ENCODE data around the gene TTC33.

DNA sequence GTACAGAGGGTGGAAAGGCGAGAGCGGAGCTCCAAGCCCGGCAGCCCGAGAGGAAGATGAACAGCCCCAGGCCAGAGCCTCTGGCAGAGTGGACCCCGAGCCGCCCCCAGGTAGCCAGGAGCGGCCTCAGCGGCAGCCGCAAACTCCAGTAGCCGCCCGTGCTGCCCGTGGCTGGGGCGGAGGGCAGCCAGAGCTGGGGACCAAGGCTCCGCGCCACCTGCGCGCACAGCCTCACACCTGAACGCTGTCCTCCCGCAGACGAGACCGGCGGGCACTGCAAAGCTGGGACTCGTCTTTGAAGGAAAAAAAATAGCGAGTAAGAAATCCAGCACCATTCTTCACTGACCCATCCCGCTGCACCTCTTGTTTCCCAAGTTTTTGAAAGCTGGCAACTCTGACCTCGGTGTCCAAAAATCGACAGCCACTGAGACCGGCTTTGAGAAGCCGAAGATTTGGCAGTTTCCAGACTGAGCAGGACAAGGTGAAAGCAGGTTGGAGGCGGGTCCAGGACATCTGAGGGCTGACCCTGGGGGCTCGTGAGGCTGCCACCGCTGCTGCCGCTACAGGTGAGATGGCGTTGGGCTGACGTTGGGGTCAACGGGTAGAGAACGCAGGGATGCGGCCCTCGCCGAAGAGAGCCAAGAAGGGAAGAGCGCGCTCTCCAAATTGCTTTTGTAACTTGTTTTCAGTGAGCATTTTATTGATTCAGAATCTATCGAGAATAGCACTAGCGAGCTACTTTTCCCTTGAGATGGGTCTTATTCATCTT is 75.7 kb downstream of the TTC33 start, which contains the start of gene PTGER4:
- TF ChIP-seq POLR2AphosphoS5 (IDR thresholded peaks at IDR 0.05; ENCODE audit: low read depth, low read length) (peak; percentile 80), SIN3A (IDR thresholded peaks at IDR 0.05; ENCODE audit: borderline replicate concordance, insufficient read depth, low read length) (no peak), FOXP2 (optimal IDR thresholded peaks at IDR 0.05; ENCODE audit: borderline replicate concordance, extremely low read depth, extremely low read length, insufficient read depth) (no peak), TAF1 (IDR thresholded peaks at IDR 0.05; ENCODE audit: borderline replicate concordance, insufficient read depth, low read length) (peak; percentile 56; the same call in 1 of the 2 replicates)
- TF ChIP-seq, protein P1, sequence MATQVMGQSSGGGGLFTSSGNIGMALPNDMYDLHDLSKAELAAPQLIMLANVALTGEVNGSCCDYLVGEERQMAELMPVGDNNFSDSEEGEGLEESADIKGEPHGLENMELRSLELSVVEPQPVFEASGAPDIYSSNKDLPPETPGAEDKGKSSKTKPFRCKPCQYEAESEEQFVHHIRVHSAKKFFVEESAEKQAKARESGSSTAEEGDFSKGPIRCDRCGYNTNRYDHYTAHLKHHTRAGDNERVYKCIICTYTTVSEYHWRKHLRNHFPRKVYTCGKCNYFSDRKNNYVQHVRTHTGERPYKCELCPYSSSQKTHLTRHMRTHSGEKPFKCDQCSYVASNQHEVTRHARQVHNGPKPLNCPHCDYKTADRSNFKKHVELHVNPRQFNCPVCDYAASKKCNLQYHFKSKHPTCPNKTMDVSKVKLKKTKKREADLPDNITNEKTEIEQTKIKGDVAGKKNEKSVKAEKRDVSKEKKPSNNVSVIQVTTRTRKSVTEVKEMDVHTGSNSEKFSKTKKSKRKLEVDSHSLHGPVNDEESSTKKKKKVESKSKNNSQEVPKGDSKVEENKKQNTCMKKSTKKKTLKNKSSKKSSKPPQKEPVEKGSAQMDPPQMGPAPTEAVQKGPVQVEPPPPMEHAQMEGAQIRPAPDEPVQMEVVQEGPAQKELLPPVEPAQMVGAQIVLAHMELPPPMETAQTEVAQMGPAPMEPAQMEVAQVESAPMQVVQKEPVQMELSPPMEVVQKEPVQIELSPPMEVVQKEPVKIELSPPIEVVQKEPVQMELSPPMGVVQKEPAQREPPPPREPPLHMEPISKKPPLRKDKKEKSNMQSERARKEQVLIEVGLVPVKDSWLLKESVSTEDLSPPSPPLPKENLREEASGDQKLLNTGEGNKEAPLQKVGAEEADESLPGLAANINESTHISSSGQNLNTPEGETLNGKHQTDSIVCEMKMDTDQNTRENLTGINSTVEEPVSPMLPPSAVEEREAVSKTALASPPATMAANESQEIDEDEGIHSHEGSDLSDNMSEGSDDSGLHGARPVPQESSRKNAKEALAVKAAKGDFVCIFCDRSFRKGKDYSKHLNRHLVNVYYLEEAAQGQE (IDR thresholded peaks at IDR 0.05; ENCODE audit: insufficient read depth in 1 of 2, low read depth in 2 of 2, low read length in 2 of 2) = no peak
